Epithelial cell of esophagus (primary cell): ENCODE measurements around the gene AFAP1L2.

Source experiments
- DNase-seq: peaks from one replicate; pipeline ENCODE4 v3.0.0; 2010; ENCODE audit warnings: low read depth
- H3K4me3 ChIP-seq: 2 replicates; pipeline ENCODE4 v1.5.1; 2011; ENCODE audit warnings: mild to moderate bottlenecking, low read length, control low read depth
- CTCF ChIP-seq: IDR thresholded peaks from 2 replicates; pipeline ENCODE4 v1.5.1; 2011; ENCODE audit warnings: low read depth, mild to moderate bottlenecking, low read length, control low read depth, inconsistent platforms; ENCODE audit not compliant: insufficient read depth; ENCODE audit errors: missing control alignments

The AFAP1L2 gene

GRCh38 chr10:114404171-114405010, at the start of gene AFAP1L2:
Gene AFAP1L2 (minus strand): TSS chr10:114404502. CDS start chr10:114404455, 47 bp downstream.
- DNase-seq: peak; percentile 47
- H3K4me3 ChIP-seq: peak within 1 kb of the TSS; percentile 61
- no peak for TF ChIP-seq CTCF

GRCh38 chr10:114453576-114453975, 49.3 kb upstream of the AFAP1L2 start:
- no peak overlapping the region for H3K4me3 ChIP-seq
- DNase-seq: no peak
- no peak for TF ChIP-seq CTCF

- no peak for TF ChIP-seq CTCF
- DNase-seq: no peak
- H3K4me3 ChIP-seq: no peak overlapping the region
These were observed 44.6 kb upstream of the AFAP1L2 start for GRCh38 chr10:114448897-114449296.

GRCh38 chr10:114445332-114445731, 41.0 kb upstream of the AFAP1L2 start:
- no peak for DNase-seq
- no peak for TF ChIP-seq CTCF

GRCh38 chr10:114444819-114445218, 40.5 kb upstream of the AFAP1L2 start:
- no peak for TF ChIP-seq CTCF

More at GRCh38 chr10:114445332-114445731, 41.0 kb upstream of the AFAP1L2 start:
- no peak overlapping the region for H3K4me3 ChIP-seq

GRCh38 chr10:114442091-114442630, 37.9 kb upstream of the AFAP1L2 start:
- TF ChIP-seq CTCF: no peak

More at GRCh38 chr10:114444819-114445218, 40.5 kb upstream of the AFAP1L2 start:
- H3K4me3 ChIP-seq: no peak overlapping the region
- DNase-seq: no peak

GRCh38 chr10:114441107-114441506, 36.8 kb upstream of the AFAP1L2 start:
- no peak for TF ChIP-seq CTCF
- no peak for DNase-seq

More at GRCh38 chr10:114442091-114442630, 37.9 kb upstream of the AFAP1L2 start:
- no peak for DNase-seq
- no peak overlapping the region for H3K4me3 ChIP-seq

More at GRCh38 chr10:114441107-114441506, 36.8 kb upstream of the AFAP1L2 start:
- no peak overlapping the region for H3K4me3 ChIP-seq
